NCI-H446 (cell line): ENCODE measurements around the gene CKAP5.

Experiments used
- DNase-seq, 2 experiments: peaks; one replicate each; lab custom pipeline; 2025; lab: John Stamatoyannopoulos, UW

The CKAP5 gene

GRCh38 chr11:46698597-46698996, 147.5 kb downstream of the CKAP5 start:
- DNase-seq: no peak

GRCh38 chr11:46697723-46698122, 148.4 kb downstream of the CKAP5 start:
- no peak for DNase-seq

GRCh38 chr11:46697303-46697702, 148.8 kb downstream of the CKAP5 start:
- DNase-seq: no peak

GRCh38 chr11:46696212-46696558, 149.9 kb downstream of the CKAP5 start:
- DNase-seq: peak; percentile 54 to 88

- DNase-seq: no peak
Observed at GRCh38 chr11:46695345-46696211, 150.5 kb downstream of the CKAP5 start.

GRCh38 chr11:46694607-46695006, 151.5 kb downstream of the CKAP5 start:
- no peak for DNase-seq

- DNase-seq: no peak
Observed at GRCh38 chr11:46694072-46694471, 152.0 kb downstream of the CKAP5 start.

GRCh38 chr11:46693597-46694012, 152.5 kb downstream of the CKAP5 start:
- DNase-seq: no peak
